ENCODE measurements around the gene UTS2B. TPM values are rescaled to one million over a fixed set of nuclear protein-coding genes. Genes with fewer than 3 reads are reported as not detected.

Gene UTS2B
- total RNA-seq, 1 experiment from 2014 or later, result 0.26 TPM

- in situ Hi-C loops (cut with HindIII; ENCODE audit: low pct_unique_long_range_greater_than_20kb, low sequenced_read_pairs), result no loop called here
- Histone ChIP-seq H3K9me3 (ENCODE audit: control insufficient read depth, insufficient read depth, low read depth, low read length) (no peaks in the 10 kb centered on the region), H3K4me1 (ENCODE audit: control insufficient read depth, insufficient read depth, low read length) (no peaks in the 10 kb centered on the region), H3K4me3 (ENCODE audit: low read depth in 2 of 2, low read length in 2 of 2) (no peak overlapping the region), H3K36me3 (ENCODE audit: control insufficient read depth, insufficient read depth, low read length) (no peaks in the 10 kb centered on the region; the same call in 1 of the 2 replicates), H3K27me3 (ENCODE audit: control insufficient read depth, insufficient read depth, low read length) (no peaks in the 10 kb centered on the region), H3K27ac (ENCODE audit: low read length) (no peak overlapping the region)
- intact Hi-C loops (cut with micrococcal nuclease; ENCODE audit: unreplicated experiment), result no loop called here
- DNase-seq (ENCODE audit: low read depth, low spot score) (no peak), ATAC-seq (no peak)
- POLR2A ChIA-PET, result no interaction called here
- TF ChIP-seq, protein P1, sequence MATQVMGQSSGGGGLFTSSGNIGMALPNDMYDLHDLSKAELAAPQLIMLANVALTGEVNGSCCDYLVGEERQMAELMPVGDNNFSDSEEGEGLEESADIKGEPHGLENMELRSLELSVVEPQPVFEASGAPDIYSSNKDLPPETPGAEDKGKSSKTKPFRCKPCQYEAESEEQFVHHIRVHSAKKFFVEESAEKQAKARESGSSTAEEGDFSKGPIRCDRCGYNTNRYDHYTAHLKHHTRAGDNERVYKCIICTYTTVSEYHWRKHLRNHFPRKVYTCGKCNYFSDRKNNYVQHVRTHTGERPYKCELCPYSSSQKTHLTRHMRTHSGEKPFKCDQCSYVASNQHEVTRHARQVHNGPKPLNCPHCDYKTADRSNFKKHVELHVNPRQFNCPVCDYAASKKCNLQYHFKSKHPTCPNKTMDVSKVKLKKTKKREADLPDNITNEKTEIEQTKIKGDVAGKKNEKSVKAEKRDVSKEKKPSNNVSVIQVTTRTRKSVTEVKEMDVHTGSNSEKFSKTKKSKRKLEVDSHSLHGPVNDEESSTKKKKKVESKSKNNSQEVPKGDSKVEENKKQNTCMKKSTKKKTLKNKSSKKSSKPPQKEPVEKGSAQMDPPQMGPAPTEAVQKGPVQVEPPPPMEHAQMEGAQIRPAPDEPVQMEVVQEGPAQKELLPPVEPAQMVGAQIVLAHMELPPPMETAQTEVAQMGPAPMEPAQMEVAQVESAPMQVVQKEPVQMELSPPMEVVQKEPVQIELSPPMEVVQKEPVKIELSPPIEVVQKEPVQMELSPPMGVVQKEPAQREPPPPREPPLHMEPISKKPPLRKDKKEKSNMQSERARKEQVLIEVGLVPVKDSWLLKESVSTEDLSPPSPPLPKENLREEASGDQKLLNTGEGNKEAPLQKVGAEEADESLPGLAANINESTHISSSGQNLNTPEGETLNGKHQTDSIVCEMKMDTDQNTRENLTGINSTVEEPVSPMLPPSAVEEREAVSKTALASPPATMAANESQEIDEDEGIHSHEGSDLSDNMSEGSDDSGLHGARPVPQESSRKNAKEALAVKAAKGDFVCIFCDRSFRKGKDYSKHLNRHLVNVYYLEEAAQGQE (IDR thresholded peaks at IDR 0.05; ENCODE audit: insufficient read depth in 1 of 2, low read depth in 2 of 2, low read length in 1 of 2), result no peak
- TF ChIP-seq SIN3A (IDR thresholded peaks at IDR 0.05; ENCODE audit: borderline replicate concordance, insufficient read depth, low read depth, low read length), result no peak
- TF ChIP-seq TCF7L2 (IDR thresholded peaks at IDR 0.05; ENCODE audit: low read depth, low read length), result no peak
- CTCF ChIA-PET, result interaction anchor here (0.6 kb wide), 1 partner anchor 8 kb away, joined by 3 read pairs; no protein-coding TSS in a partner anchor
- no TSS peak for BruUV-seq (replicated peaks)
Observed at GRCh38 chr3:191282251-191283185, 47.8 kb downstream of the UTS2B start.

GRCh38 chr3:191280882-191281281 is 49.4 kb downstream of the UTS2B start:
- no peak for TF ChIP-seq TCF7L2 (IDR thresholded peaks at IDR 0.05; ENCODE audit: low read depth, low read length)
- TF ChIP-seq POLR2AphosphoS5 (IDR thresholded peaks at IDR 0.05; ENCODE audit: low read depth, low read length), result no peak
- TF ChIP-seq, protein P1 (IDR thresholded peaks at IDR 0.05; ENCODE audit: insufficient read depth in 1 of 2, low read depth in 2 of 2, low read length in 1 of 2), result no peak
- TF ChIP-seq SIN3A (IDR thresholded peaks at IDR 0.05; ENCODE audit: borderline replicate concordance, insufficient read depth, low read depth, low read length), result no peak
- TF ChIP-seq CTCF (IDR thresholded peaks at IDR 0.05), result no peak
- POLR2A ChIA-PET, result no interaction called here
- intact Hi-C loops (cut with micrococcal nuclease; ENCODE audit: unreplicated experiment) (no loop called here), in situ Hi-C loops (cut with HindIII; ENCODE audit: low pct_unique_long_range_greater_than_20kb, low sequenced_read_pairs) (no loop called here)
- Histone ChIP-seq H3K4me1 (ENCODE audit: control insufficient read depth, insufficient read depth, low read length) (no peaks in the 10 kb centered on the region), H3K36me3 (ENCODE audit: control insufficient read depth, insufficient read depth, low read length) (no peaks in the 10 kb centered on the region; the same call in 1 of the 2 replicates), H3K4me3 (ENCODE audit: low read depth in 2 of 2, low read length in 2 of 2) (no peak overlapping the region), H3K9me3 (ENCODE audit: control insufficient read depth, insufficient read depth, low read depth, low read length) (no peaks in the 10 kb centered on the region), H3K27ac (ENCODE audit: low read length) (no peak overlapping the region), H3K27me3 (ENCODE audit: control insufficient read depth, insufficient read depth, low read length) (no peaks in the 10 kb centered on the region)
- CTCF ChIA-PET, result no interaction called here
- no peak for ATAC-seq
- BruUV-seq (replicated peaks), result no TSS peak
- no peak for DNase-seq (ENCODE audit: low read depth, low spot score)
